ENCODE measurements around the gene PACRG. TPM values are rescaled to one million over a fixed set of nuclear protein-coding genes. Genes with fewer than 3 reads are reported as not detected.
"Not testable (repeated sequence)": the region's sequence is repeated elsewhere in the genome, so short reads cannot be mapped to it uniquely, and the experiment has no call there.

PACRG gene
- total and polyA plus RNA-seq, 3 donors from 2014 or later, result 54.0 to 84.6 (median 81.7) TPM

GRCh38 chr6:162974685-162975084 is 246.9 kb downstream of the PACRG start:
- no peak for DNase-seq
- TF ChIP-seq CTCF (IDR thresholded peaks at IDR 0.05), result no peak
- TF ChIP-seq POLR2A (IDR thresholded peaks at IDR 0.05), result no peak
- H3K27ac ChIP-seq, result no peak overlapping the region
- H3K4me1 ChIP-seq, result no peaks in the 10 kb centered on the region
- H3K9me3 ChIP-seq, result no peaks in the 10 kb centered on the region
- 82 to 87% methylated on average over 6 of the region's 6 CpGs for WGBS, 2 donors
- intact Hi-C loops (cut with DNase I; ENCODE audit: low total_unique reads), result no loop called here
- no peak overlapping the region for H3K4me3 ChIP-seq
- no peaks in the 10 kb centered on the region for H3K36me3 ChIP-seq (ENCODE audit: low read depth, missing control alignments)
- H3K27me3 ChIP-seq, result no peaks in the 10 kb centered on the region

- no peaks in the 10 kb centered on the region for H3K9me3 ChIP-seq
- no peaks in the 10 kb centered on the region for H3K4me1 ChIP-seq
- WGBS, 2 donors, result 80 to 81% methylated on average over 5 of the region's 5 CpGs
- no peak overlapping the region for H3K27ac ChIP-seq
- no peaks in the 10 kb centered on the region for H3K36me3 ChIP-seq (ENCODE audit: low read depth, missing control alignments)
- no peaks in the 10 kb centered on the region for H3K27me3 ChIP-seq
- intact Hi-C loops (cut with DNase I; ENCODE audit: low total_unique reads), result no loop called here
- H3K4me3 ChIP-seq, result no peak overlapping the region
- no peak for DNase-seq
- no peak for TF ChIP-seq CTCF (IDR thresholded peaks at IDR 0.05)
- no peak for TF ChIP-seq POLR2A (IDR thresholded peaks at IDR 0.05)
Measured at GRCh38 chr6:162976141-162976540, 248.4 kb downstream of the PACRG start.

GRCh38 chr6:162983234-162983633 is 255.5 kb downstream of the PACRG start:
- H3K36me3 ChIP-seq (ENCODE audit: low read depth, missing control alignments); H3K27me3 ChIP-seq; H3K27ac ChIP-seq; H3K9me3 ChIP-seq; H3K4me3 ChIP-seq; H3K4me1 ChIP-seq; intact Hi-C loops (cut with DNase I; ENCODE audit: low total_unique reads); DNase-seq: not testable (repeated sequence)
- 92 to 100% methylated on average over 1 of the region's 1 CpG for WGBS, 2 donors

- intact Hi-C loops (cut with DNase I; ENCODE audit: low total_unique reads), result no loop called here
- Histone ChIP-seq H3K36me3 (ENCODE audit: low read depth, missing control alignments) (no peaks in the 10 kb centered on the region), H3K27me3 (no peaks in the 10 kb centered on the region), H3K27ac (no peak overlapping the region), H3K4me1 (no peaks in the 10 kb centered on the region), H3K4me3 (no peak overlapping the region), H3K9me3 (no peaks in the 10 kb centered on the region)
- 65 to 82% methylated on average over 1 of the region's 1 CpG for WGBS, 2 donors
- TF ChIP-seq POLR2A (IDR thresholded peaks at IDR 0.05), result no peak
- DNase-seq, result no peak
Measured at GRCh38 chr6:162998777-162999176, 271.0 kb downstream of the PACRG start.

- Histone ChIP-seq H3K4me1 (no peaks in the 10 kb centered on the region), H3K9me3 (no peaks in the 10 kb centered on the region), H3K27ac (no peak overlapping the region), H3K27me3 (no peaks in the 10 kb centered on the region), H3K4me3 (no peak overlapping the region), H3K36me3 (ENCODE audit: low read depth, missing control alignments) (no peaks in the 10 kb centered on the region)
- DNase-seq, result no peak
- intact Hi-C loops (cut with DNase I; ENCODE audit: low total_unique reads), result no loop called here
- no peak for TF ChIP-seq CTCF (IDR thresholded peaks at IDR 0.05)
- no peak for TF ChIP-seq POLR2A (IDR thresholded peaks at IDR 0.05)
- WGBS, 2 donors, result 80 to 82% methylated on average over 5 of the region's 5 CpGs
Measured at GRCh38 chr6:162999575-163000285, 272.0 kb downstream of the PACRG start.

- DNase-seq, result no peak
- no peaks in the 10 kb centered on the region for H3K36me3 ChIP-seq (ENCODE audit: low read depth, missing control alignments)
- H3K27me3 ChIP-seq, result no peaks in the 10 kb centered on the region
- H3K27ac ChIP-seq, result no peak overlapping the region
- intact Hi-C loops (cut with DNase I; ENCODE audit: low total_unique reads), result no loop called here
- H3K9me3 ChIP-seq, result no peaks in the 10 kb centered on the region
- no peak for TF ChIP-seq CTCF (IDR thresholded peaks at IDR 0.05)
- TF ChIP-seq POLR2A (IDR thresholded peaks at IDR 0.05), result no peak
- H3K4me3 ChIP-seq, result no peak overlapping the region
- WGBS, 2 donors, result 35 to 50% methylated on average over 3 of the region's 3 CpGs
- no peaks in the 10 kb centered on the region for H3K4me1 ChIP-seq
Measured at GRCh38 chr6:163001330-163001729, 273.6 kb downstream of the PACRG start.

Measured in testis (tissue), 3 donors.